ENCODE measurements around the gene KRTAP9-2. TPM values are rescaled to one million over a fixed set of nuclear protein-coding genes. Genes with fewer than 3 reads are reported as not detected.

The KRTAP9-2 gene
- total RNA-seq, 1 donor from 2014 or later, result not detected

Other genes with a start within 250 kb of the KRTAP9-2 start
- gene KRT40, start 242.3 kb upstream of the KRTAP9-2 start, total RNA-seq, result not detected in 2 replicates
- gene KRTAP3-3, start 232.5 kb upstream of the KRTAP9-2 start, total RNA-seq, result not detected in 2 replicates
- gene KRTAP3-2, start 226.7 kb upstream of the KRTAP9-2 start, total RNA-seq, result not detected in 2 replicates
- not detected in 2 replicates for gene KRTAP3-1, start 217.5 kb upstream of the KRTAP9-2 start, total RNA-seq
- 0.19 and 0.57 TPM in 2 replicates for gene KRTAP1-5, start 199.4 kb upstream of the KRTAP9-2 start, total RNA-seq
- not detected in 2 replicates for gene KRTAP1-4, start 196.5 kb upstream of the KRTAP9-2 start, total RNA-seq
- gene KRTAP1-3, start 191.8 kb upstream of the KRTAP9-2 start, total RNA-seq, result not detected in 2 replicates
- gene KRTAP1-1, start 185.2 kb upstream of the KRTAP9-2 start, total RNA-seq, result 0.21 TPM in 1 of 2 replicates, not detected in the other
- gene KRTAP2-1, start 179.3 kb upstream of the KRTAP9-2 start, total RNA-seq, result not detected in 2 replicates
- gene KRTAP2-2, start 171.4 kb upstream of the KRTAP9-2 start, total RNA-seq, result not detected in 2 replicates
- 0.19 TPM in 1 of 2 replicates, not detected in the other for gene KRTAP2-3, start 166.5 kb upstream of the KRTAP9-2 start, total RNA-seq
- gene KRTAP2-4, start 160.8 kb upstream of the KRTAP9-2 start, total RNA-seq, result not detected in 2 replicates
- gene KRTAP4-7, start 142.5 kb upstream of the KRTAP9-2 start, total RNA-seq, result not detected in 2 replicates
- gene KRTAP4-8, start 128.5 kb upstream of the KRTAP9-2 start, total RNA-seq, result not detected in 2 replicates
- gene KRTAP4-16, start 124.4 kb upstream of the KRTAP9-2 start, total RNA-seq, result not detected in 2 replicates
- gene KRTAP4-9, start 121.3 kb upstream of the KRTAP9-2 start, total RNA-seq, result not detected in 2 replicates
- gene KRTAP4-11, start 108.3 kb upstream of the KRTAP9-2 start, total RNA-seq, result not detected in 2 replicates
- gene KRTAP4-12, start 102.5 kb upstream of the KRTAP9-2 start, total RNA-seq, result not detected in 2 replicates
- gene KRTAP4-6, start 86.1 kb upstream of the KRTAP9-2 start, total RNA-seq, result not detected in 2 replicates
- not detected in 2 replicates for gene KRTAP4-5, start 76.8 kb upstream of the KRTAP9-2 start, total RNA-seq
- not detected in 2 replicates for gene KRTAP4-4, start 65.9 kb upstream of the KRTAP9-2 start, total RNA-seq
- not detected in 2 replicates for gene KRTAP4-3, start 58.4 kb upstream of the KRTAP9-2 start, total RNA-seq
- gene KRTAP4-2, start 48.4 kb upstream of the KRTAP9-2 start, total RNA-seq, result not detected in 2 replicates
- not detected in 2 replicates for gene KRTAP4-1, start 41.7 kb upstream of the KRTAP9-2 start, total RNA-seq
- not detected in 2 replicates for gene KRTAP9-1, start 36.8 kb upstream of the KRTAP9-2 start, total RNA-seq
- gene KRTAP9-3, start 5.8 kb downstream of the KRTAP9-2 start, total RNA-seq, result not detected in 2 replicates
- not detected in 2 replicates for gene KRTAP9-8, start 11.4 kb downstream of the KRTAP9-2 start, total RNA-seq
- gene KRTAP9-4, start 23.0 kb downstream of the KRTAP9-2 start, total RNA-seq, result not detected in 2 replicates
- not detected in 2 replicates for gene KRTAP9-9, start 28.7 kb downstream of the KRTAP9-2 start, total RNA-seq
- gene KRTAP9-6, start 38.7 kb downstream of the KRTAP9-2 start, total RNA-seq, result not detected in 2 replicates
- gene KRTAP9-7, start 49.0 kb downstream of the KRTAP9-2 start, total RNA-seq, result not detected in 2 replicates
- not detected in 2 replicates for gene KRTAP29-1, start 76.2 kb downstream of the KRTAP9-2 start, total RNA-seq
- not detected in 2 replicates for gene KRTAP16-1, start 82.7 kb downstream of the KRTAP9-2 start, total RNA-seq
- not detected in 2 replicates for gene KRTAP17-1, start 89.1 kb downstream of the KRTAP9-2 start, total RNA-seq
- gene KRT33A, start 124.2 kb downstream of the KRTAP9-2 start, total RNA-seq, result not detected in 2 replicates
- 0.08 TPM in 1 of 2 replicates, not detected in the other for gene KRT33B, start 143.2 kb downstream of the KRTAP9-2 start, total RNA-seq
- gene KRT34, start 155.7 kb downstream of the KRTAP9-2 start, total RNA-seq, result 0.16 TPM in 1 of 2 replicates, not detected in the other
- gene KRT31, start 171.0 kb downstream of the KRTAP9-2 start, total RNA-seq, result 0.52 and 0.86 TPM in 2 replicates
- not detected in 2 replicates for gene KRT37, start 197.9 kb downstream of the KRTAP9-2 start, total RNA-seq
- not detected in 2 replicates for gene KRT38, start 214.3 kb downstream of the KRTAP9-2 start, total RNA-seq
- gene KRT32, start 240.7 kb downstream of the KRTAP9-2 start, total RNA-seq, result not detected in 2 replicates

All from myocyte (in vitro differentiated cells).